Prostate gland (tissue), 2 donors: ENCODE data around the gene CNPY4. TPM values are rescaled to one million over a fixed set of nuclear protein-coding genes. Genes with fewer than 3 reads are reported as not detected.

Experiments used
- DNase-seq: peaks from one replicate; pipeline ENCODE4 v3.0.0-alpha.2; 2019; ENCODE audit warnings: low spot score
- H3K27ac ChIP-seq, 2 donors: fragments of 200-600 bp; sonication (generic); 2 replicates each; pipeline ENCODE4 v1.5.1; 2017 to 2019
- H3K27me3 ChIP-seq: fragments of 200-600 bp; sonication (generic); replicated peaks from 2 replicates; pipeline ENCODE4 v1.5.1; 2019; ENCODE audit not compliant: insufficient read depth
- H3K36me3 ChIP-seq, 2 donors: fragments of 200-600 bp; sonication (generic); 1 replicate in 1 of 2; 2 replicates in 1 of 2; pipeline versions ENCODE4 v1.5.1 to v1.8.1; 2017 to 2019
- H3K4me1 ChIP-seq: fragments of 200-600 bp; sonication (generic); replicated peaks from 2 replicates; pipeline ENCODE4 v1.5.1; 2019
- H3K4me3 ChIP-seq, 2 donors: fragments of 200-600 bp; sonication (generic); 2 replicates each; pipeline ENCODE4 v1.5.1; 2017 to 2019
- H3K9me3 ChIP-seq: fragments of 200-600 bp; sonication (generic); 2 replicates; pipeline ENCODE4 v1.5.1; 2017
- POLR2A ChIP-seq: fragments of 450-650 bp; IDR thresholded peaks from one replicate; pipeline ENCODE4 v1.6.1; 2016; ENCODE audit warnings: antibody characterized with exemption, mild to moderate bottlenecking
- POLR2AphosphoS5 ChIP-seq: sonication (generic); formaldehyde crosslinking; IDR thresholded peaks from one replicate; pipeline ENCODE4 v1.6.1; 2017; ENCODE audit warnings: antibody characterized with exemption
- WGBS: methylation state at CpG from one replicate; pipeline ENCODE4 v1.1.5; 2018; 5-methylcytosine and 5-hydroxymethylcytosine counted together
- intact Hi-C: fragments of 100-400 bp; cut with DNase I; formaldehyde crosslinking; loops from one replicate; pipeline ENCODE4 v1.14.2; 2022
- total RNA-seq, 2 donors: library from RNA; depleted of rRNA; stranded (reverse); fragments of >200 nt; gene quantifications; one replicate each; pipeline ENCODE4 v1.1.0, GENCODE V29; 2016
- TF ChIP-seq, protein P1 (sequence below), 4 experiments: fragments of 200-600 bp in 2 of 4; fragments of 450-650 bp in 2 of 4; sonication (generic) in 2 of 4; IDR thresholded peaks; 1 replicate in 3 of 4; 2 replicates in 1 of 4; pipeline ENCODE4 v1.5.1; 2016 to 2019; ENCODE audit warnings: antibody characterized with exemption in 4 of 4, mild to moderate bottlenecking in 2 of 4, moderate library complexity in 2 of 4

Gene CNPY4
- total RNA-seq, 2 donors from 2014 or later = 1.6 to 16.1 TPM

DNA sequence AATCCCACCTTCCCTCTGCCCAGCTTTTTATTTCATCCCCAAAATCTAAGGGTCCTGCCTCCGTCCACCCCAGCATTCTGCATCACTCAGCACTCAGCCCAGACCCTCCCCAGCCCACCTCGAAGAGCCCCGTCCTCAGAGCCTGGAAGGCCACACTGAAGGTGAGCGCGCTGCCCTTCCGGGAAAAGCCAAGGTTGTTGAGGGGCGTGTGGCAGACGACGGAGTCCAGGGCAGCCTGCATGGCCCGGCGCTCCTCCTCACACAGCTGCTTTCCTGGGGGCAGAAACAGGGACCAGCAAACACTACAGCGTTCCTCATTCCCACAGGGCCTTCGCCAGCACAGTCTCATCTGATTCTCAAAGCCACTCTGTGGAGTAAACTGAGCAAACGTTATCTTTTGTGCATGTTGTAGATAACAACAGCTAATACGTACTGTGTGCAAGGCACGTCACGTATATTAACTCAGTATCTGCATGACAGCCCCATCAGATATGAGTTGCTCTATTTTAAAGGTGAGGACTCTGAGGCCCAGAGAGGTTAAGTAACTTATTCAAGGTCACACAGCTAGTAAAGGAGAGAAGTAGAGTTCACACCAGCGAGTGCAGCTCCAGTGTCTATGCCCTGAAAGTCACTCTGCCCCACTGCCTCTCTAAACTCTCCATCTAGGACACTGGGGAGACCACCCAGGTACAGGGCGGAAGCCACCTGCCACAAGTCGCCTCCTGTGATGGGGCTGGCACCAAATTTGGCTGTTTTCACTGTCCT, 36.3 kb downstream of the CNPY4 start:
- peaks cover 0 to 4% of the 10 kb centered on the region in 2 donors for H3K36me3 ChIP-seq
- no peaks in the 10 kb centered on the region for H3K4me1 ChIP-seq
- H3K27ac ChIP-seq = no peak overlapping the region
- no peak for DNase-seq
- 82% methylated on average over 20 of the region's 20 CpGs for WGBS
- H3K4me3 ChIP-seq = no peak overlapping the region
- TF ChIP-seq, protein P1, sequence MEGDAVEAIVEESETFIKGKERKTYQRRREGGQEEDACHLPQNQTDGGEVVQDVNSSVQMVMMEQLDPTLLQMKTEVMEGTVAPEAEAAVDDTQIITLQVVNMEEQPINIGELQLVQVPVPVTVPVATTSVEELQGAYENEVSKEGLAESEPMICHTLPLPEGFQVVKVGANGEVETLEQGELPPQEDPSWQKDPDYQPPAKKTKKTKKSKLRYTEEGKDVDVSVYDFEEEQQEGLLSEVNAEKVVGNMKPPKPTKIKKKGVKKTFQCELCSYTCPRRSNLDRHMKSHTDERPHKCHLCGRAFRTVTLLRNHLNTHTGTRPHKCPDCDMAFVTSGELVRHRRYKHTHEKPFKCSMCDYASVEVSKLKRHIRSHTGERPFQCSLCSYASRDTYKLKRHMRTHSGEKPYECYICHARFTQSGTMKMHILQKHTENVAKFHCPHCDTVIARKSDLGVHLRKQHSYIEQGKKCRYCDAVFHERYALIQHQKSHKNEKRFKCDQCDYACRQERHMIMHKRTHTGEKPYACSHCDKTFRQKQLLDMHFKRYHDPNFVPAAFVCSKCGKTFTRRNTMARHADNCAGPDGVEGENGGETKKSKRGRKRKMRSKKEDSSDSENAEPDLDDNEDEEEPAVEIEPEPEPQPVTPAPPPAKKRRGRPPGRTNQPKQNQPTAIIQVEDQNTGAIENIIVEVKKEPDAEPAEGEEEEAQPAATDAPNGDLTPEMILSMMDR (IDR thresholded peaks at IDR 0.05) = no peak
- TF ChIP-seq POLR2AphosphoS5 = no peak
- TF ChIP-seq POLR2A = no peak
- H3K9me3 ChIP-seq = no peaks in the 10 kb centered on the region
- H3K27me3 ChIP-seq = no peaks in the 10 kb centered on the region
- intact Hi-C loops = no loop called here

DNA sequence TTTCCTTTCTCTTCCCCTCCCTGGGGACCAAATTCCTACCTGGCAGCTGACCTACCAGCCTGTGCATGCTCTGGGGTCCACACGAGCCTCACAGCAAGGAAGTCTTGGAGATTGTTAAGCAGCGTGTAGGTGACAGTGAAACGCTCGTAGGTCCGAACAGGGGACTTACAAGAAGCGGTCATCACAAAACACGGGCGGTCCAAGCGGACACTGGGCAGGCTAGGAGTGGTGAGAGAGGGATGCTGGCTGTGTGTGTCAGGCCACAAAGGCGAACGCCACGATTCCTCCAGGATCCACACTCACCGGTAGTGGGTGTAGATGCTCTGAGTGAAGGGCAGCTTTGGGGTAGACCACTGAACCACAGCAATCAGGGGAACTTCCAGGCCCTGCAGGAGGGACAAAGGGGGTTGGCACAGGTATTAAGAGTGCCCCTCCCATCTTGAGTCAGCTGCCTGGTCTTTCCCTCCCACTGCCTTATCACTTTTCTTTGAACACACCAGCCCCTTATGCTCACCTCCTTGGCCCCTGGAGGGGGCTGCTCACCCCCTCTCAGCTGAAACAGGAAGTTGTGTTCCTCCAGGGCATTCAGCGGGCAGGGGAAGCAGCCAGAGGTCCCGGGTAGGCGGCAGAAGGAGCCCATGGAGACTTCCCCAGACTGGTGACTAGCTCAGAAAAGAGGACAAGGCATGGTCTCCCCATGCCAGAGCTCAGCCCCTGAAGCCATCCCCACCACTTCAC, 37.1 kb downstream of the CNPY4 start:
- no peaks in the 10 kb centered on the region for H3K27me3 ChIP-seq
- WGBS = 74% methylated on average over 16 of the region's 16 CpGs
- H3K4me3 ChIP-seq = no peak overlapping the region
- H3K9me3 ChIP-seq = no peaks in the 10 kb centered on the region
- DNase-seq = no peak
- TF ChIP-seq, protein P1 (IDR thresholded peaks at IDR 0.05) = no peak
- no peak for TF ChIP-seq POLR2A
- no peak for TF ChIP-seq POLR2AphosphoS5
- peaks cover 0 to 4% of the 10 kb centered on the region in 2 donors for H3K36me3 ChIP-seq
- H3K4me1 ChIP-seq = no peaks in the 10 kb centered on the region
- no peak overlapping the region for H3K27ac ChIP-seq
- intact Hi-C loops = no loop called here

DNA sequence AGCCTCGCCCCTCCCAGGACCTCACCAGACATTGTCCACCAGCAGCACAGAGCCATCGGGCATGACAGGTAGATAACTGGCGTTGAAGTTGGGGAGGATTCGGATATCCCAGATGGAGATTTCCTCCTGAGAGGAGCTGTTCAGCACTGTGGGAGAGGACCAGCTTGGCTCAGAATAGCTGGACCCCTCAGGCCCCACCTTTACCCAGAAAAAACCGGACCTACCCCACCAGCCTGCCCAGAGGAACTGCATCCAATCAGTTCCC, 37.6 kb downstream of the CNPY4 start:
- no peaks in the 10 kb centered on the region for H3K9me3 ChIP-seq
- no peak overlapping the region for H3K4me3 ChIP-seq
- no peak overlapping the region for H3K27ac ChIP-seq
- no peak for DNase-seq
- intact Hi-C loops = no loop called here
- WGBS = 75% methylated on average over 5 of the region's 5 CpGs
- H3K27me3 ChIP-seq = no peaks in the 10 kb centered on the region
- TF ChIP-seq POLR2A (no peak), POLR2AphosphoS5 (no peak)
- TF ChIP-seq, protein P1 (IDR thresholded peaks at IDR 0.05) = no peak
- peaks cover 0 to 4% of the 10 kb centered on the region in 2 donors for H3K36me3 ChIP-seq
- H3K4me1 ChIP-seq = no peaks in the 10 kb centered on the region

DNA sequence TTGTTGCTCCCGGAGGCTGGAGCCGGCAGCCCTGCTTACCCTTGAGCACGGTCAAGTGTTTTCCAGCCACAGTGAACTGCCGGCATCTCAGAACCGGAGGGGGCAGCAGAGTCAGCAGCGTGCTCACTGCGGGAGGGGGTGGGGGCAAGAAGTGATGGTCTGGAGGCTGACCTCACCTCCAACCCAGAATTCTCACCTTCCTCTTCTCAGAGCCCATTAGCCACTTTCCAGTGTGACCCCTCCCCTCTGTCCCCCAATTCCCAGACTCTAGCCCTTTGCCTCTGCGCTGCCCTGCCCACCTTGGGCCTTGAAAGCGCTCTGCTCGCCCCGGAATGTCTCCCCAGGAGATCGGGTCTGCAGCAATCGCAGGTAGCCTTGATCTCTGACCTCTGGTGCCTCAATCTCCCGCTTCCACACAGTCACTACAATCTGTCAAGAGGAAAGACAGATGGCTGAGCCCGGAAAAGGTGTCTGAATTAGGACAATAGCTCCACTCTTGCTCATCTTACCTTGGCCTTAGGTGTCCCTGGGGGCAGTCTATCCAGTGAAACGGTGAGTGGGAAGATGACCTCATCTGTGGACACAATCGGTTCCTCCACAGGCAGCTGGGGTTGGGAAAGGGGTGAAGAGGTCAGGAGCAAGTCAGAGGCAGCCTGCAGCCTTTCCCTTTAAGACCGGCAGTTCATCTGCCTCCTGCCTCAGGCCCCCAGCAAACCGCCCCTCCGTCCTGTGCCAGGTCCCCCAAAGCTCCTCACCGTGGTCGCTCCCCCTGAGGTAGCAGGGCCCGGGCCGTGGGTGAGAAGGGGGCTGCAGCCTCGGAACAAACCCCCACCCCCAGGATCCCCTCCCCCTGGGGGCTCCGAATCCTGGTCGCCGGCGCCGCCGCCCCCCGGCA, 38.1 kb downstream of the CNPY4 start:
- no peaks in the 10 kb centered on the region for H3K9me3 ChIP-seq
- 21% methylated on average over 32 of the region's 32 CpGs for WGBS
- H3K36me3 ChIP-seq = peaks cover 0 to 4% of the 10 kb centered on the region in 2 donors
- H3K4me1 ChIP-seq = no peaks in the 10 kb centered on the region
- H3K4me3 ChIP-seq = peak overlapping the region; percentile 62 to 95
- no peak for DNase-seq
- no peaks in the 10 kb centered on the region for H3K27me3 ChIP-seq
- intact Hi-C loops = no loop called here
- TF ChIP-seq POLR2A = no peak
- no peak for TF ChIP-seq POLR2AphosphoS5
- peak overlapping the region; percentile 72 to 83 for H3K27ac ChIP-seq
